Parathyroid adenoma (tissue), 2 donors: ENCODE results near the gene VSIG8.

Experiments used
- H2AFZ ChIP-seq: fragments of 300-600 bp; sonication (generic); one replicate; pipeline ENCODE4 v1.7.0; 2017; ENCODE audit warnings: antibody characterized with exemption, mild to moderate bottlenecking
- H3K27ac ChIP-seq: fragments of 300-600 bp; sonication (generic); one replicate; pipeline ENCODE4 v1.7.0; 2017
- H3K27me3 ChIP-seq: fragments of 300-600 bp; sonication (generic); one replicate; pipeline ENCODE4 v1.7.0; 2017; ENCODE audit warnings: low read length; ENCODE audit not compliant: control insufficient read depth, insufficient read depth
- H3K36me3 ChIP-seq: fragments of 300-600 bp; sonication (generic); one replicate; pipeline ENCODE4 v1.7.0; 2017; ENCODE audit warnings: low read length; ENCODE audit not compliant: control insufficient read depth, insufficient read depth
- H3K4me1 ChIP-seq: fragments of 300-600 bp; sonication (generic); one replicate; pipeline ENCODE4 v1.7.0; 2017; ENCODE audit warnings: control low read depth
- H3K4me2 ChIP-seq: fragments of 300-600 bp; sonication (generic); one replicate; pipeline ENCODE4 v1.7.0; 2017; ENCODE audit warnings: low read length
- H3K4me3 ChIP-seq: fragments of 300-600 bp; sonication (generic); one replicate; pipeline ENCODE4 v1.7.0; 2017; ENCODE audit warnings: low read depth, low read length
- H3K79me2 ChIP-seq: fragments of 300-600 bp; sonication (generic); one replicate; pipeline ENCODE4 v1.7.0; 2017; ENCODE audit warnings: control low read depth
- H3K9ac ChIP-seq: fragments of 300-600 bp; sonication (generic); one replicate; pipeline ENCODE4 v1.7.0; 2017; ENCODE audit warnings: mild to moderate bottlenecking
- H3K9me3 ChIP-seq: fragments of 300-600 bp; sonication (generic); one replicate; pipeline ENCODE4 v1.7.0; 2017; ENCODE audit warnings: low read length; ENCODE audit not compliant: control insufficient read depth
- CTCF ChIP-seq: fragments of 300-600 bp; sonication (generic); IDR thresholded peaks from one replicate; pipeline ENCODE4 v1.7.0; 2017; ENCODE audit warnings: antibody characterized with exemption, mild to moderate bottlenecking
- donor health status: primary hyperparathyroidism.

Gene VSIG8

GRCh38 chr1:159897962-159898361 lies 35.5 kb upstream of the VSIG8 start:
- no peak overlapping the region for H2AFZ ChIP-seq
- H3K36me3 ChIP-seq, result no peaks in the 10 kb centered on the region
- no peak overlapping the region for H3K4me3 ChIP-seq
- no peak overlapping the region for H3K27ac ChIP-seq
- no peak overlapping the region for H3K4me2 ChIP-seq
- H3K27me3 ChIP-seq, result no peaks in the 10 kb centered on the region
- H3K9me3 ChIP-seq, result no peaks in the 10 kb centered on the region
- H3K79me2 ChIP-seq, result no peaks in the 10 kb centered on the region
- no peaks in the 10 kb centered on the region for H3K4me1 ChIP-seq
- no peak overlapping the region for H3K9ac ChIP-seq
- TF ChIP-seq CTCF, result no peak

- Histone ChIP-seq H2AFZ (no peak overlapping the region), H3K36me3 (no peaks in the 10 kb centered on the region)
Observed at GRCh38 chr1:159896546-159896930, 34.1 kb upstream of the VSIG8 start.

GRCh38 chr1:159895836-159896545 lies 33.5 kb upstream of the VSIG8 start:
- Histone ChIP-seq H3K27me3 (no peaks in the 10 kb centered on the region), H2AFZ (no peak overlapping the region), H3K79me2 (no peaks in the 10 kb centered on the region), H3K9ac (no peak overlapping the region), H3K27ac (no peak overlapping the region), H3K9me3 (no peaks in the 10 kb centered on the region), H3K4me1 (no peaks in the 10 kb centered on the region), H3K4me3 (no peak overlapping the region), H3K4me2 (no peak overlapping the region), H3K36me3 (no peaks in the 10 kb centered on the region)
- no peak for TF ChIP-seq CTCF

More at GRCh38 chr1:159896546-159896930, 34.1 kb upstream of the VSIG8 start:
- TF ChIP-seq CTCF, result no peak
- Histone ChIP-seq H3K9me3 (no peaks in the 10 kb centered on the region), H3K4me3 (no peak overlapping the region), H3K4me1 (no peaks in the 10 kb centered on the region), H3K27me3 (no peaks in the 10 kb centered on the region), H3K27ac (no peak overlapping the region), H3K9ac (no peak overlapping the region), H3K4me2 (no peak overlapping the region), H3K79me2 (no peaks in the 10 kb centered on the region)

- Histone ChIP-seq H3K9ac (no peak overlapping the region), H3K4me3 (no peak overlapping the region), H2AFZ (no peak overlapping the region), H3K79me2 (no peaks in the 10 kb centered on the region), H3K27me3 (no peaks in the 10 kb centered on the region), H3K36me3 (no peaks in the 10 kb centered on the region), H3K27ac (no peak overlapping the region), H3K9me3 (no peaks in the 10 kb centered on the region), H3K4me1 (no peaks in the 10 kb centered on the region), H3K4me2 (no peak overlapping the region)
- TF ChIP-seq CTCF, result no peak
Observed at GRCh38 chr1:159895286-159895685, 32.8 kb upstream of the VSIG8 start.

GRCh38 chr1:159892944-159893343 lies 30.5 kb upstream of the VSIG8 start:
- Histone ChIP-seq H3K27ac (no peak overlapping the region), H3K27me3 (no peaks in the 10 kb centered on the region), H3K4me1 (no peaks in the 10 kb centered on the region), H3K4me3 (no peak overlapping the region), H3K4me2 (no peak overlapping the region), H3K36me3 (no peaks in the 10 kb centered on the region), H2AFZ (no peak overlapping the region), H3K9ac (no peak overlapping the region), H3K79me2 (no peaks in the 10 kb centered on the region), H3K9me3 (no peaks in the 10 kb centered on the region)
- no peak for TF ChIP-seq CTCF
